Endothelial cell of umbilical vein (primary cell): ENCODE data around the gene TRPC3. TPM values are rescaled to one million over a fixed set of nuclear protein-coding genes. Genes with fewer than 3 reads are reported as not detected.
A peak's percentile ranks its signal among the peaks of the same experiment; 100 is the strongest.

Experiments
- BruUV-seq: library from RNA; stranded (reverse); fragments of 400-500 nt; replicated peaks from 2 replicates; lab custom pipeline; 2021; lab: Mats Ljungman, UMichigan
- CTCF ChIA-PET: fragments of 300-600, 350-600 bp; sonication (Branson Sonifier 250); formaldehyde crosslinking; loops from one replicate; lab custom pipeline; 2021; ENCODE audit warnings: antibody characterized with exemption, inconsistent platforms; lab: Charles Lee
- POLR2A ChIA-PET: fragments of 300-600, 350-600 bp; sonication (Branson Sonifier 250); formaldehyde crosslinking; loops from one replicate; lab custom pipeline; 2021; ENCODE audit warnings: antibody characterized with exemption, inconsistent platforms; lab: Charles Lee
- DNase-seq: peaks from one replicate; pipeline ENCODE4 v3.0.0-alpha.2; 2011; ENCODE audit warnings: low read depth, low spot score
- FAIRE-seq: peaks from 2 replicates; lab custom pipeline; 2011; peaks lifted over from hg19 to GRCh38; lab: Jason Lieb, UNC
- H2AFZ ChIP-seq: 2 replicates; pipeline ENCODE4 v1.6.0; 2012; ENCODE audit warnings: low read depth, low read length, control low read depth, inconsistent platforms
- H3K27ac ChIP-seq: 2 replicates; pipeline ENCODE4 v1.5.1; 2011; ENCODE audit warnings: low read depth, mild to moderate bottlenecking, control low read depth, low read length, moderate library complexity; ENCODE audit not compliant: insufficient read depth
- H3K27me3 ChIP-seq, 2 experiments: 2 replicates each; pipeline versions ENCODE4 v1.6.0 to v1.6.1; 2011; ENCODE audit warnings: low read length in 2 of 2, mixed read lengths in 1 of 2; ENCODE audit not compliant: control insufficient read depth in 2 of 2, insufficient read depth in 2 of 2
- H3K36me3 ChIP-seq, 2 experiments: 2 replicates in 1 of 2; 3 replicates in 1 of 2; pipeline ENCODE4 v1.5.1; 2011; ENCODE audit warnings: low read length in 2 of 2, mild to moderate bottlenecking in 1 of 2, moderate library complexity in 1 of 2; ENCODE audit not compliant: control insufficient read depth in 2 of 2, insufficient read depth in 2 of 2; ENCODE audit errors: extremely low read depth in 1 of 2
- H3K4me1 ChIP-seq: 3 replicates; pipeline ENCODE4 v1.5.1; 2011; ENCODE audit warnings: mild to moderate bottlenecking, low read length; ENCODE audit not compliant: control insufficient read depth, insufficient read depth; ENCODE audit errors: extremely low read depth
- H3K4me2 ChIP-seq: 2 replicates; pipeline ENCODE4 v1.6.1; 2011; ENCODE audit warnings: low read length, control low read depth, mixed read lengths; ENCODE audit not compliant: insufficient read depth
- H3K4me3 ChIP-seq, 3 experiments: fragments of 200-600 bp in 1 of 3; sonication (generic), shearing (Covaris generic) in 1 of 3; replicated peaks in 1 of 3; 2 replicates each; pipeline ENCODE4 v1.5.1; 2011 to 2016; ENCODE audit warnings: control low read depth in 3 of 3, low read length in 3 of 3, mild to moderate bottlenecking in 2 of 3, inconsistent platforms in 1 of 3, low read depth in 1 of 3, moderate library complexity in 1 of 3; ENCODE audit not compliant: insufficient read depth in 1 of 3
- H3K79me2 ChIP-seq: 2 replicates; pipeline ENCODE4 v1.6.0; 2012; ENCODE audit warnings: low read length, inconsistent platforms; ENCODE audit not compliant: control insufficient read depth, insufficient read depth
- H3K9ac ChIP-seq: replicated peaks from 2 replicates; pipeline ENCODE3; 2011; ENCODE audit warnings: low read length, control low read depth; ENCODE audit not compliant: insufficient read depth; ENCODE audit errors: extremely low read depth
- H3K9me1 ChIP-seq: replicated peaks from 3 replicates; pipeline ENCODE4 v1.6.0; 2011; ENCODE audit warnings: mild to moderate bottlenecking, low read length; ENCODE audit not compliant: control insufficient read depth, insufficient read depth; ENCODE audit errors: extremely low read depth
- H3K9me3 ChIP-seq: replicated peaks from 2 replicates; pipeline ENCODE4 v1.5.1; 2012; ENCODE audit warnings: low read length, inconsistent platforms; ENCODE audit not compliant: control insufficient read depth, insufficient read depth
- H4K20me1 ChIP-seq: replicated peaks from 2 replicates; pipeline ENCODE3; 2011; ENCODE audit warnings: mild to moderate bottlenecking, low read length; ENCODE audit not compliant: control insufficient read depth, insufficient read depth; ENCODE audit errors: extremely low read depth
- CTCF ChIP-seq, 2 donors: IDR thresholded peaks; 1 replicate in 1 of 2; 2 replicates in 1 of 2; pipeline ENCODE4 v1.5.1; 2011; ENCODE audit warnings: low read length in 2 of 2, mild to moderate bottlenecking in 2 of 2, moderate library complexity in 2 of 2, control low read depth in 1 of 2, inconsistent platforms in 1 of 2, low read depth in 1 of 2; ENCODE audit not compliant: insufficient read depth in 1 of 2; ENCODE audit errors: extremely low read depth in 1 of 2
- EZH2 ChIP-seq: IDR thresholded peaks from 2 replicates; pipeline ENCODE4 v1.6.1; 2012; ENCODE audit warnings: borderline replicate concordance, low read depth, mild to moderate bottlenecking, moderate library complexity, low read length, inconsistent platforms; ENCODE audit not compliant: severe bottlenecking
- FOS ChIP-seq: IDR thresholded peaks from 2 replicates; pipeline ENCODE4 v1.6.1; 2011; ENCODE audit warnings: mild to moderate bottlenecking, low read length, moderate library complexity, borderline replicate concordance; ENCODE audit not compliant: insufficient read depth
- GATA2 ChIP-seq: IDR thresholded peaks from 2 replicates; pipeline ENCODE4 v1.7.0; 2011; ENCODE audit warnings: low read depth, mild to moderate bottlenecking, moderate library complexity, mixed read lengths, low read length; ENCODE audit not compliant: insufficient read length, insufficient read depth
- JUN ChIP-seq: IDR thresholded peaks from 2 replicates; pipeline ENCODE4 v1.6.1; 2011; ENCODE audit warnings: borderline replicate concordance, low read depth; ENCODE audit not compliant: insufficient read length, insufficient read depth
- MAX ChIP-seq: IDR thresholded peaks from 2 replicates; pipeline ENCODE4 v1.6.1; 2011; ENCODE audit not compliant: insufficient read depth, insufficient read length
- MYC ChIP-seq: IDR thresholded peaks from one replicate; pipeline ENCODE4 v1.6.1; 2011; ENCODE audit warnings: mild to moderate bottlenecking, low read depth, low read length
- POLR2A ChIP-seq: IDR thresholded peaks from 2 replicates; pipeline ENCODE4 v1.6.1; 2012; ENCODE audit warnings: low read depth, mild to moderate bottlenecking, control low read depth, low read length
- POLR2AphosphoS5 ChIP-seq: IDR thresholded peaks from 2 replicates; pipeline ENCODE4 v1.6.1; 2012; ENCODE audit warnings: low read depth, mild to moderate bottlenecking, control low read depth, low read length, moderate library complexity; ENCODE audit not compliant: insufficient read depth
- dilution Hi-C: fragments of 300-500 bp; cut with MboI; formaldehyde crosslinking; loops from one replicate; pipeline ENCODE4 v1.15.0; 2019; ENCODE audit warnings: low sequenced_read_pairs; ENCODE audit not compliant: extremely low pct_ligation_motif_present
- intact Hi-C: fragments of 100-400 bp; cut with micrococcal nuclease; formaldehyde crosslinking; loops from one replicate; pipeline ENCODE4 v1.10.0; 2022
- polyA plus RNA-seq, 4 experiments: library from polyadenylated mRNA; depleted of rRNA in 3 of 4; stranded (reverse) in 3 of 4; unstranded in 1 of 4; fragments of >200 nt; gene quantifications; 2 replicates each; pipeline versions ENCODE4 v1.2.1 to v1.2.3, GENCODE V29; 2011 to 2012; ENCODE audit warnings: missing spikeins in 1 of 4
- total RNA-seq: library from RNA; stranded (reverse); gene quantifications from 2 replicates; pipeline ENCODE4 v1.2.3, GENCODE V29; 2021

TRPC3 gene
- total and polyA plus RNA-seq, 2 donors (not counting 3 experiments of a cell fraction or from before 2014, with no cell fraction given): not detected

DNA sequence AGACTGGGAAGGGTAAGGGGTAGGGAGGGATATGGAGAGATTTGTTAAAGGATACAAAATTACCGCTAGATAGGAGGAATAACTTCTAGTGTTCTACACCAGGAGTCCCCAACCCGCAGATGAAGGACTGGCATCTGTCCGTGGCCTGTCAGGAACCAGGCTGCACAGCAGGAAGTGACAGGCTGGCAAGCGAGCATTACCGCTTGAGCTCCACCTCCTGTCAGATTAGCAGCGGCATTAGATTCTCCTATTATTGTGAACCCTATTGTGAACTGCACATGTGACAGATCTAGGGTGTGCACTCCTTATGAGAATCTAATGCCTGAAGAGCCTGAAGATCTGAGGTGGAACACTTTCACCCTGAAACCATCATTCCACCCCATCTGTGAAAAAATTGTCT is 53.7 kb downstream of the TRPC3 start:
- Histone ChIP-seq H3K4me2 (no peak overlapping the region), H3K9me1 (no peaks in the 10 kb centered on the region), H3K9ac (no peak overlapping the region), H3K27me3 (peaks cover 4 to 11% of the 10 kb centered on the region in 2 experiments), H2AFZ (peak overlapping the region; percentile 15), H3K4me1 (no peaks in the 10 kb centered on the region), H3K9me3 (no peaks in the 10 kb centered on the region), H3K4me3 (no peak overlapping the region), H3K27ac (no peak overlapping the region), H3K36me3 (no peaks in the 10 kb centered on the region), H3K79me2 (no peaks in the 10 kb centered on the region), H4K20me1 (no peaks in the 10 kb centered on the region)
- intact Hi-C loops: no loop called here
- no TSS peak for BruUV-seq
- ChIA-PET CTCF (interaction anchor here (0.8 to 1.5 kb wide), 5 partner anchors 15 to 680 kb away, joined by 3 to 14 read pairs (median 4); no protein-coding TSS in a partner anchor), POLR2A (no interaction called here)
- DNase-seq (no peak), FAIRE-seq (no peak)
- dilution Hi-C loops: no loop called here
- TF ChIP-seq MAX (no peak), GATA2 (no peak), POLR2AphosphoS5 (no peak), CTCF (IDR thresholded peaks at IDR 0.05; ENCODE audit: extremely low read depth in 1 of 2, insufficient read depth in 1 of 2, low read depth in 1 of 2, low read length in 2 of 2) (no peak), POLR2A (no peak), MYC (no peak), EZH2 (no peak), FOS (no peak), JUN (no peak)
